SK-N-SH (cell line): ENCODE results near the gene ZNF827. TPM values are rescaled to one million over a fixed set of nuclear protein-coding genes. Genes with fewer than 3 reads are reported as not detected.

Source experiments
- CTCF ChIA-PET: fragments of 300-600, 350-600 bp; formaldehyde crosslinking; extraction: SDS; loops from one replicate; lab custom pipeline; 2021; lab: Yijun Ruan, JAX
- POLR2A ChIA-PET: fragments of 350-600 bp; sonication (Branson Sonifier 250); formaldehyde crosslinking; extraction: SDS; loops from one replicate; lab custom pipeline; 2020; ENCODE audit warnings: antibody characterized with exemption, inconsistent platforms; lab: Yijun Ruan, JAX
- DNase-seq: peaks from one replicate; pipeline ENCODE4 v3.0.0; 2012
- H2AFZ ChIP-seq: fragments of 200-600 bp; sonication (generic); 2 replicates; pipeline ENCODE4 v1.8.1; 2016; ENCODE audit warnings: antibody characterized with exemption, mild to moderate bottlenecking, low read depth
- H3F3A ChIP-seq: fragments of 200-600 bp; sonication (generic); replicated peaks from 2 replicates; pipeline ENCODE3; 2016; ENCODE audit warnings: antibody characterized with exemption, mild to moderate bottlenecking; ENCODE audit not compliant: insufficient read depth
- H3K27ac ChIP-seq, 2 experiments: fragments of 200-500 bp in 1 of 2; fragments of 200-600 bp in 1 of 2; sonication (Bioruptor generic) in 1 of 2; sonication (generic), shearing (Covaris generic) in 1 of 2; 2 replicates each; pipeline versions ENCODE4 v1.5.1 to v1.6.1; 2014 to 2016; ENCODE audit warnings: low read depth in 2 of 2, inconsistent platforms in 1 of 2, low read length in 1 of 2, mild to moderate bottlenecking in 1 of 2, mixed read lengths in 1 of 2
- H3K27me3 ChIP-seq: fragments of 200-600 bp; sonication (generic), shearing (Covaris generic); 2 replicates; pipeline ENCODE4 v1.6.1; 2016; ENCODE audit warnings: mixed run types; ENCODE audit not compliant: insufficient read depth
- H3K36me3 ChIP-seq, 2 experiments: fragments of 200-500 bp in 1 of 2; fragments of 200-600 bp in 1 of 2; sonication (Bioruptor generic) in 1 of 2; sonication (generic) in 1 of 2; replicated peaks in 1 of 2; 2 replicates each; pipeline versions ENCODE3 to v1.5.1; 2014 to 2016; ENCODE audit warnings: low read length in 1 of 2, mild to moderate bottlenecking in 1 of 2; ENCODE audit not compliant: insufficient read depth in 2 of 2, control insufficient read depth in 1 of 2
- H3K4me1 ChIP-seq, 2 experiments: fragments of 200-500 bp in 1 of 2; fragments of 200-600 bp in 1 of 2; sonication (Bioruptor generic) in 1 of 2; sonication (generic), shearing (Covaris generic) in 1 of 2; 2 replicates each; pipeline versions ENCODE4 v1.5.1 to v1.6.1; 2014 to 2016; ENCODE audit warnings: low read depth in 1 of 2, low read length in 1 of 2, mixed run types in 1 of 2; ENCODE audit not compliant: insufficient read depth in 2 of 2, control insufficient read depth in 1 of 2
- H3K4me2 ChIP-seq: fragments of 200-600 bp; sonication (generic), shearing (Covaris generic); 2 replicates; pipeline ENCODE4 v1.6.1; 2017; ENCODE audit warnings: mixed run types
- H3K4me3 ChIP-seq, 2 experiments: fragments of 200-500 bp in 1 of 2; fragments of 200-600 bp in 1 of 2; sonication (Bioruptor generic) in 1 of 2; sonication (generic), shearing (Covaris generic) in 1 of 2; 2 replicates each; pipeline versions ENCODE4 v1.5.1 to v1.8.1; 2014 to 2016; ENCODE audit warnings: low read depth in 2 of 2, inconsistent platforms in 1 of 2, low read length in 1 of 2, mild to moderate bottlenecking in 1 of 2, mixed read lengths in 1 of 2, moderate library complexity in 1 of 2
- H3K79me2 ChIP-seq: fragments of 200-600 bp; sonication (generic); 2 replicates; pipeline ENCODE4 v1.8.1; 2017; ENCODE audit warnings: mild to moderate bottlenecking; ENCODE audit not compliant: insufficient read depth
- H3K9ac ChIP-seq: fragments of 200-600 bp; sonication (generic); 2 replicates; pipeline ENCODE4 v1.6.1; 2017; ENCODE audit warnings: mixed run types
- H3K9me2 ChIP-seq: fragments of 200-600 bp; sonication (generic); 2 replicates; pipeline ENCODE4 v1.6.1; 2017; ENCODE audit warnings: mixed run types
- H3K9me3 ChIP-seq: fragments of 200-600 bp; sonication (generic); 2 replicates; pipeline ENCODE4 v1.6.1; 2017; ENCODE audit warnings: mixed run types, mild to moderate bottlenecking, moderate library complexity
- H4K20me1 ChIP-seq: fragments of 200-600 bp; sonication (generic); 2 replicates; pipeline ENCODE4 v1.6.1; 2017; ENCODE audit warnings: mild to moderate bottlenecking, mixed run types; ENCODE audit not compliant: insufficient read depth
- ELF1 ChIP-seq: IDR thresholded peaks from 2 replicates; pipeline ENCODE4 v1.4.0; 2012
- EP300 ChIP-seq, 2 experiments: IDR thresholded peaks; 2 replicates each; pipeline versions ENCODE4 v1.4.0 to v1.6.1; 2012; ENCODE audit warnings: borderline replicate concordance in 1 of 2, low read depth in 1 of 2, low read length in 1 of 2
- FOSL2 ChIP-seq: IDR thresholded peaks from 2 replicates; pipeline ENCODE4 v1.4.0; 2012; ENCODE audit warnings: low read depth, mild to moderate bottlenecking, moderate library complexity, borderline replicate concordance
- FOXM1 ChIP-seq: IDR thresholded peaks from 2 replicates; pipeline ENCODE4 v1.4.0; 2012; ENCODE audit warnings: low read depth, mild to moderate bottlenecking
- GABPA ChIP-seq: IDR thresholded peaks from 2 replicates; pipeline ENCODE4 v1.4.0; 2012; ENCODE audit warnings: low read depth, mild to moderate bottlenecking
- GATA2 ChIP-seq: sonication (generic); formaldehyde crosslinking; IDR thresholded peaks from 2 replicates; pipeline ENCODE4 v1.5.0; 2020; ENCODE audit warnings: mild to moderate bottlenecking, missing genetic modification reagents
- IRF3 ChIP-seq: fragments of 150-350 bp; IDR thresholded peaks from 2 replicates; pipeline ENCODE4 v1.6.1; 2016; ENCODE audit warnings: mild to moderate bottlenecking, low read depth, low read length
- JUND ChIP-seq: IDR thresholded peaks from 2 replicates; pipeline ENCODE4 v1.4.0; 2012
- MAX ChIP-seq: IDR thresholded peaks from 2 replicates; pipeline ENCODE4 v1.4.0; 2012; ENCODE audit warnings: low read depth
- MEF2A ChIP-seq: IDR thresholded peaks from 2 replicates; pipeline ENCODE4 v1.4.0; 2012; ENCODE audit warnings: low read depth, borderline replicate concordance
- MXI1 ChIP-seq: IDR thresholded peaks from 2 replicates; pipeline ENCODE4 v1.6.1; 2012; ENCODE audit warnings: mild to moderate bottlenecking, low read depth, low read length, improper control_type of control experiment
- NFIC ChIP-seq: IDR thresholded peaks from 2 replicates; pipeline ENCODE4 v1.4.0; 2012; ENCODE audit warnings: borderline replicate concordance
- PBX3 ChIP-seq: IDR thresholded peaks from 2 replicates; pipeline ENCODE4; 2012
- POLR2AphosphoS5 ChIP-seq: IDR thresholded peaks from 2 replicates; pipeline ENCODE4 v1.6.1; 2012; ENCODE audit warnings: low read depth, low read length
- RAD21 ChIP-seq: IDR thresholded peaks from 2 replicates; pipeline ENCODE4 v1.6.1; 2012; ENCODE audit warnings: mild to moderate bottlenecking, low read length
- RCOR1 ChIP-seq: fragments of 150-350 bp; IDR thresholded peaks from 2 replicates; pipeline ENCODE4 v1.6.1; 2017; ENCODE audit warnings: antibody characterized with exemption, low read length
- REST ChIP-seq: IDR thresholded peaks from 2 replicates; pipeline ENCODE4 v1.6.1; 2012; ENCODE audit warnings: mild to moderate bottlenecking, low read depth, low read length, moderate library complexity
- RXRA ChIP-seq: IDR thresholded peaks from 2 replicates; pipeline ENCODE4 v1.4.0; 2012; ENCODE audit warnings: low read depth, mild to moderate bottlenecking, borderline replicate concordance
- SMC3 ChIP-seq: IDR thresholded peaks from 2 replicates; pipeline ENCODE4 v1.6.1; 2012; ENCODE audit warnings: low read depth, low read length, improper control_type of control experiment
- TAF1 ChIP-seq: IDR thresholded peaks from 2 replicates; pipeline ENCODE4 v1.6.1; 2012; ENCODE audit warnings: low read depth, mild to moderate bottlenecking, low read length, moderate library complexity, borderline replicate concordance
- TCF12 ChIP-seq: IDR thresholded peaks from 2 replicates; pipeline ENCODE4 v1.4.0; 2012
- TEAD4 ChIP-seq: IDR thresholded peaks from 2 replicates; pipeline ENCODE4 v1.4.0; 2012; ENCODE audit warnings: mild to moderate bottlenecking, borderline replicate concordance; ENCODE audit not compliant: insufficient read depth
- USF1 ChIP-seq: IDR thresholded peaks from 2 replicates; pipeline ENCODE4 v1.4.0; 2012; ENCODE audit warnings: low read depth, borderline replicate concordance
- USF2 ChIP-seq: fragments of 150-350 bp; IDR thresholded peaks from 2 replicates; pipeline ENCODE4 v1.6.1; 2017; ENCODE audit warnings: antibody characterized with exemption, low read length, low read depth, borderline replicate concordance
- YY1 ChIP-seq: IDR thresholded peaks from 2 replicates; pipeline ENCODE4 v1.4.0; 2012; ENCODE audit warnings: low read depth, mild to moderate bottlenecking
- ZBTB33 ChIP-seq: IDR thresholded peaks from 2 replicates; pipeline ENCODE4 v1.4.0; 2012; ENCODE audit warnings: low read depth, borderline replicate concordance
- WGBS: methylation state at CpG from one replicate; pipeline ENCODE4 v1.1.6; 2017; ENCODE audit warnings: low lambda C conversion rate; 5-methylcytosine and 5-hydroxymethylcytosine counted together
- polyA plus RNA-seq, 3 experiments: library from polyadenylated mRNA; depleted of rRNA; stranded (reverse); fragments of >200 nt; gene quantifications; 2 replicates each; pipeline ENCODE4 v1.2.3, GENCODE V29; 2012

The ZNF827 gene
- polyA plus RNA-seq, 1 of the 3 experiments (the other 2 are of a cell fraction) = 23.2 TPM

GRCh38 chr4:145954924-145955339, 16.3 kb upstream of the ZNF827 start:
- POLR2A ChIA-PET = no interaction called here
- no peak overlapping the region for H3K4me2 ChIP-seq
- no peaks in the 10 kb centered on the region for H3K79me2 ChIP-seq
- H3K27me3 ChIP-seq = no peaks in the 10 kb centered on the region
- H3K36me3 ChIP-seq = no peaks in the 10 kb centered on the region
- H4K20me1 ChIP-seq = no peaks in the 10 kb centered on the region
- peaks cover 13% of the 10 kb centered on the region for H3F3A ChIP-seq
- H3K4me1 ChIP-seq = no peaks in the 10 kb centered on the region
- 23% methylated on average over 6 of the region's 7 CpGs for WGBS
- no peak for DNase-seq
- peak overlapping the region in 1 of 2 experiments; percentile 19; a peak in 1 of 4 replicates for H3K27ac ChIP-seq
- H2AFZ ChIP-seq = no peak overlapping the region
- no peaks in the 10 kb centered on the region for H3K9me3 ChIP-seq
- no peak overlapping the region for H3K4me3 ChIP-seq
- no peak overlapping the region for H3K9ac ChIP-seq
- CTCF ChIA-PET = interaction anchor here (1.3 to 1.8 kb wide), 6 partner anchors 12 to 1142 kb away, joined by 3 to 20 read pairs (median 5); partner anchors contain the start of gene ZNF827
- no peaks in the 10 kb centered on the region for H3K9me2 ChIP-seq
- no peak for TF ChIP-seq RAD21
- TF ChIP-seq EP300 (IDR thresholded peaks at IDR 0.05; ENCODE audit: borderline replicate concordance in 1 of 2, low read depth in 1 of 2, low read length in 1 of 2) = peak in 1 of 2 experiments; percentile 58; a peak in 1 of 4 replicates
- TF ChIP-seq YY1 = no peak
- TF ChIP-seq TAF1 = no peak
- no peak for TF ChIP-seq REST
- TF ChIP-seq MEF2A = no peak
- no peak for TF ChIP-seq ELF1
- TF ChIP-seq SMC3 = no peak
- TF ChIP-seq MXI1 = no peak
- no peak for TF ChIP-seq GABPA
- TF ChIP-seq IRF3 = no peak
- peak; percentile 78 for TF ChIP-seq TCF12
- TF ChIP-seq JUND = peak; percentile 48
- TF ChIP-seq NFIC = peak; percentile 88
- no peak for TF ChIP-seq USF2
- TF ChIP-seq USF1 = no peak
- TF ChIP-seq ZBTB33 = no peak
- TF ChIP-seq GATA2 = no peak
- no peak for TF ChIP-seq POLR2AphosphoS5
- TF ChIP-seq TEAD4 = no peak
- no peak for TF ChIP-seq RXRA
- TF ChIP-seq MAX = no peak
- peak; percentile 44; the same call in 1 of the 2 replicates for TF ChIP-seq PBX3
- TF ChIP-seq RCOR1 = no peak
- no peak for TF ChIP-seq FOXM1
- TF ChIP-seq FOSL2 = peak; percentile 54; the same call in 1 of the 2 replicates
